ENCODE data around the gene REV1.

REV1 gene

GRCh38 chr2:99403084-99403483 is 86.7 kb downstream of the REV1 start:
- no peak overlapping the region for H3K4me3 ChIP-seq (replicated peaks; ENCODE audit: insufficient read depth, low read length)
- no peak for DNase-seq (ENCODE audit: low read depth in 1 of 2, low spot score in 1 of 2)
- H3K27me3 ChIP-seq (ENCODE audit: insufficient read depth, poor library complexity, severe bottlenecking) = no peaks in the 10 kb centered on the region
- no peak for TF ChIP-seq REST (IDR thresholded peaks at IDR 0.05; ENCODE audit: insufficient replicate concordance, low read depth)
- no peak for TF ChIP-seq GABPA (IDR thresholded peaks at IDR 0.05; ENCODE audit: low read depth)
- TF ChIP-seq CTCF (IDR thresholded peaks at IDR 0.05; ENCODE audit: insufficient read depth, low read length) = no peak
- TF ChIP-seq POLR2AphosphoS5 (IDR thresholded peaks at IDR 0.05; ENCODE audit: low read depth) = no peak
- no peak for TF ChIP-seq SPI1 (IDR thresholded peaks at IDR 0.05; ENCODE audit: borderline replicate concordance, low read depth)
- H3K27ac ChIP-seq (replicated peaks) = no peak overlapping the region

GRCh38 chr2:99401841-99402240 is 88.0 kb downstream of the REV1 start:
- TF ChIP-seq CTCF (IDR thresholded peaks at IDR 0.05; ENCODE audit: insufficient read depth, low read length) (no peak), GABPA (IDR thresholded peaks at IDR 0.05; ENCODE audit: low read depth) (no peak)
- Histone ChIP-seq H3K27me3 (ENCODE audit: insufficient read depth, poor library complexity, severe bottlenecking) (no peaks in the 10 kb centered on the region), H3K27ac (replicated peaks) (no peak overlapping the region), H3K4me3 (replicated peaks; ENCODE audit: insufficient read depth, low read length) (no peak overlapping the region)
- no peak for DNase-seq (ENCODE audit: low read depth in 1 of 2, low spot score in 1 of 2)

GRCh38 chr2:99399795-99400194 is 90.0 kb downstream of the REV1 start:
- no peak for TF ChIP-seq CTCF (IDR thresholded peaks at IDR 0.05; ENCODE audit: insufficient read depth, low read length)
- no peak for TF ChIP-seq SPI1 (IDR thresholded peaks at IDR 0.05; ENCODE audit: borderline replicate concordance, low read depth)
- no peak for TF ChIP-seq GABPA (IDR thresholded peaks at IDR 0.05; ENCODE audit: low read depth)
- no peak for TF ChIP-seq POLR2AphosphoS5 (IDR thresholded peaks at IDR 0.05; ENCODE audit: low read depth)
- TF ChIP-seq REST (IDR thresholded peaks at IDR 0.05; ENCODE audit: insufficient replicate concordance, low read depth) = no peak
- H3K27me3 ChIP-seq (ENCODE audit: insufficient read depth, poor library complexity, severe bottlenecking) = no peaks in the 10 kb centered on the region
- no peak overlapping the region for H3K4me3 ChIP-seq (replicated peaks; ENCODE audit: insufficient read depth, low read length)
- no peak for DNase-seq (ENCODE audit: low read depth in 1 of 2, low spot score in 1 of 2)
- H3K27ac ChIP-seq (replicated peaks) = no peak overlapping the region

GRCh38 chr2:99399063-99399462 is 90.8 kb downstream of the REV1 start:
- no peak overlapping the region for H3K27ac ChIP-seq (replicated peaks)
- TF ChIP-seq GABPA (IDR thresholded peaks at IDR 0.05; ENCODE audit: low read depth) = no peak
- 0 out of 2 replicates have a peak, but pooled peaks have one; percentile 14 for TF ChIP-seq POLR2AphosphoS5 (IDR thresholded peaks at IDR 0.05; ENCODE audit: low read depth)
- no peak for TF ChIP-seq CTCF (IDR thresholded peaks at IDR 0.05; ENCODE audit: insufficient read depth, low read length)
- no peak overlapping the region for H3K4me3 ChIP-seq (replicated peaks; ENCODE audit: insufficient read depth, low read length)
- H3K27me3 ChIP-seq (ENCODE audit: insufficient read depth, poor library complexity, severe bottlenecking) = no peaks in the 10 kb centered on the region
- DNase-seq (ENCODE audit: low read depth in 1 of 2, low spot score in 1 of 2) = no peak

All from HL-60 (cell line).